Uterus (tissue), 2 donors: ENCODE data around the gene CD151.

Experiments
- CTCF ChIP-seq, 4 experiments: fragments of 200-600 bp in 2 of 4; fragments of 450-650 bp in 2 of 4; sonication (generic) in 2 of 4; IDR thresholded peaks; one replicate each; pipeline ENCODE4 v1.5.1; 2016 to 2019; ENCODE audit warnings: antibody characterized with exemption in 4 of 4, mild to moderate bottlenecking in 2 of 4, moderate library complexity in 1 of 4
- POLR2A ChIP-seq, 2 donors: fragments of 450-650 bp; IDR thresholded peaks; one replicate each; pipeline ENCODE4 v1.6.1; 2016; ENCODE audit warnings: antibody characterized with exemption in 2 of 2, mild to moderate bottlenecking in 1 of 2, moderate library complexity in 1 of 2

GRCh38 chr11:849104-849824 is 16.5 kb downstream of the CD151 start:
- TF ChIP-seq CTCF (IDR thresholded peaks at IDR 0.05): no peak
- TF ChIP-seq POLR2A (IDR thresholded peaks at IDR 0.05): no peak
